Peyer's patch (tissue), 4 donors: ENCODE data around the gene THUMPD2.

Source experiments
- POLR2A ChIP-seq, 2 donors: fragments of 450-650 bp; IDR thresholded peaks; one replicate each; pipeline ENCODE4 v1.5.1; 2017; ENCODE audit warnings: antibody characterized with exemption in 2 of 2, mild to moderate bottlenecking in 2 of 2, moderate library complexity in 2 of 2
- TF ChIP-seq, protein P1 (sequence below), 6 experiments: fragments of 450-650 bp in 4 of 6; fragments of 200-600 bp in 2 of 6; sonication (generic) in 1 of 6; IDR thresholded peaks; one replicate each; pipeline ENCODE4 v1.5.1; 2017 to 2019; ENCODE audit warnings: antibody characterized with exemption in 6 of 6, mild to moderate bottlenecking in 3 of 6, moderate library complexity in 1 of 6

DNA sequence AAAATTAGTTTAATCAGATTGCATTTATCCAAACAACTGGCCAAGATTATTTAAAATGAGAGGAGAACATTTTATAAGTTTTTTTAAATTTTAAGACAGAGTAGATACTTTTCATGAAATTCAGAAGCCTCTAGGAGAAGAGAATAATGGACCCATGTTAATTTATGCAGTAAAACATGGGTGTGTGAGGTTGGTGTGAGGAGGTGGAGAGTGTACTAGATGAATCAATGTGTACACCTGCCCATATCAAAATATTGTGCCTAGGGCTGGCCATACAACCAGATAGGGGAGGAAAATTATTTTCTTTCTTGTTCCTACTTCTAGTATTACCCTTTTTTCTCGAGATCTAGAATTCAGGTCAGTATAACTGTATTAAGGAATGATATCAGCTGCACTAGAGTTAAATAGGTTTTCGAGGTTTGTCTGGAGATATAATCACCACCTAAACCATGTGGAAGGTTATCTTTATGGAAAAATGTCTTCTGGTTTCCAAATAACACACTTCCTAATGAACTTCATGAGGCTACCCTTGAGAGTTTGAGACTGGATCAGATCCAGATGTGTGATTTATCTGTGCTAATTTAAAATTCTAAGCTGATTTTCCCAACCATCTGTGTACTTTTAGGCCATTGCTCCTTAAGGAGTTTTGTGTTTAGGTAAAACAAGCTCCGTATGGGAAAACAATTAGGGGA lies 75.7 kb downstream of the THUMPD2 start:
- TF ChIP-seq POLR2A (IDR thresholded peaks at IDR 0.05) = no peak
- TF ChIP-seq, protein P1, sequence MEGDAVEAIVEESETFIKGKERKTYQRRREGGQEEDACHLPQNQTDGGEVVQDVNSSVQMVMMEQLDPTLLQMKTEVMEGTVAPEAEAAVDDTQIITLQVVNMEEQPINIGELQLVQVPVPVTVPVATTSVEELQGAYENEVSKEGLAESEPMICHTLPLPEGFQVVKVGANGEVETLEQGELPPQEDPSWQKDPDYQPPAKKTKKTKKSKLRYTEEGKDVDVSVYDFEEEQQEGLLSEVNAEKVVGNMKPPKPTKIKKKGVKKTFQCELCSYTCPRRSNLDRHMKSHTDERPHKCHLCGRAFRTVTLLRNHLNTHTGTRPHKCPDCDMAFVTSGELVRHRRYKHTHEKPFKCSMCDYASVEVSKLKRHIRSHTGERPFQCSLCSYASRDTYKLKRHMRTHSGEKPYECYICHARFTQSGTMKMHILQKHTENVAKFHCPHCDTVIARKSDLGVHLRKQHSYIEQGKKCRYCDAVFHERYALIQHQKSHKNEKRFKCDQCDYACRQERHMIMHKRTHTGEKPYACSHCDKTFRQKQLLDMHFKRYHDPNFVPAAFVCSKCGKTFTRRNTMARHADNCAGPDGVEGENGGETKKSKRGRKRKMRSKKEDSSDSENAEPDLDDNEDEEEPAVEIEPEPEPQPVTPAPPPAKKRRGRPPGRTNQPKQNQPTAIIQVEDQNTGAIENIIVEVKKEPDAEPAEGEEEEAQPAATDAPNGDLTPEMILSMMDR (IDR thresholded peaks at IDR 0.05) = no peak
